PC-3 (cell line): Measurements from ENCODE around the gene CXXC5. TPM values are rescaled to one million over a fixed set of nuclear protein-coding genes. Genes with fewer than 3 reads are reported as not detected.

Source experiments
- ATAC-seq: fragments of 200-7000 bp; cut with Tn5 transposase; 2 replicates; pipeline ENCODE4 v1.9.1; 2020; ENCODE audit warnings: mild to moderate bottlenecking, moderate library complexity
- BruUV-seq: library from RNA; stranded (reverse); fragments of 400-500 nt; replicated peaks from 2 replicates; lab custom pipeline; 2021; lab: Mats Ljungman, UMichigan
- CTCF ChIA-PET: fragments of 300-600 bp; sonication (Branson Sonifier 250); formaldehyde crosslinking; loops from one replicate; lab custom pipeline; 2022; ENCODE audit warnings: antibody characterized with exemption; lab: Charles Lee
- POLR2A ChIA-PET: fragments of 300-600 bp; sonication (Branson Sonifier 250); formaldehyde crosslinking; loops from one replicate; lab custom pipeline; 2022; ENCODE audit warnings: antibody characterized with exemption; ENCODE audit not compliant: unreplicated experiment; lab: Charles Lee
- DNase-seq: peaks from one replicate; pipeline ENCODE4 v3.0.0-alpha.2; 2015
- H2AFZ ChIP-seq: fragments of 300-600 bp; sonication (generic); 2 replicates; pipeline ENCODE4 v1.6.0; 2016; ENCODE audit warnings: antibody characterized with exemption, low read length
- H3F3A ChIP-seq: fragments of 300-600 bp; sonication (generic); one replicate; pipeline ENCODE4 v1.6.0; 2017; ENCODE audit warnings: antibody characterized with exemption, low read length, control low read depth, mild to moderate bottlenecking; ENCODE audit not compliant: unreplicated experiment
- H3K27ac ChIP-seq: fragments of 300-600 bp; sonication (generic); 2 replicates; pipeline ENCODE4 v1.5.1; 2016; ENCODE audit warnings: mild to moderate bottlenecking, low read length
- H3K27me3 ChIP-seq: fragments of 300-600 bp; sonication (generic); 2 replicates; pipeline ENCODE4 v1.6.1; 2016; ENCODE audit warnings: low read length, mixed read lengths
- H3K36me3 ChIP-seq: fragments of 300-600 bp; sonication (generic); 2 replicates; pipeline ENCODE4 v1.6.1; 2016; ENCODE audit warnings: low read depth, mixed run types, low read length, mixed read lengths
- H3K4me1 ChIP-seq: fragments of 300-600 bp; sonication (generic); 2 replicates; pipeline ENCODE4 v1.5.1; 2016; ENCODE audit warnings: low read length; ENCODE audit not compliant: insufficient read depth
- H3K4me2 ChIP-seq: fragments of 300-600 bp; sonication (generic); 2 replicates; pipeline ENCODE4 v1.6.0; 2016; ENCODE audit warnings: low read length
- H3K4me3 ChIP-seq: fragments of 300-600 bp; sonication (generic); 2 replicates; pipeline ENCODE4 v1.5.1; 2016; ENCODE audit warnings: mild to moderate bottlenecking, low read length, mixed read lengths
- H3K79me2 ChIP-seq: fragments of 300-600 bp; sonication (generic); 2 replicates; pipeline ENCODE4 v1.6.1; 2017; ENCODE audit warnings: low read length, mixed read lengths
- H3K9ac ChIP-seq: fragments of 300-600 bp; sonication (generic); 2 replicates; pipeline ENCODE4 v1.6.0; 2016; ENCODE audit warnings: mild to moderate bottlenecking, low read length
- H3K9me2 ChIP-seq: fragments of 300-600 bp; sonication (generic); replicated peaks from 2 replicates; pipeline ENCODE4 v1.6.1; 2016; ENCODE audit warnings: mixed run types, low read length, mixed read lengths
- H3K9me3 ChIP-seq: fragments of 300-600 bp; sonication (generic); 2 replicates; pipeline ENCODE4 v1.6.1; 2016; ENCODE audit warnings: low read length, mixed read lengths
- H4K20me1 ChIP-seq: fragments of 300-600 bp; sonication (generic); 2 replicates; pipeline ENCODE4 v1.6.1; 2016; ENCODE audit warnings: low read length, mixed read lengths
- CTCF ChIP-seq: fragments of 300-600 bp; sonication (generic); conservative IDR thresholded peaks from 2 replicates; pipeline ENCODE4 v1.5.1; 2017; ENCODE audit warnings: antibody characterized with exemption, low read depth, mild to moderate bottlenecking, low read length
- EZH2 ChIP-seq: fragments of 300-600 bp; sonication (generic); IDR thresholded peaks from one replicate; pipeline ENCODE4 v1.6.1; 2017; ENCODE audit warnings: antibody characterized with exemption, mild to moderate bottlenecking, low read length; ENCODE audit not compliant: unreplicated experiment
- EZH2phosphoT487 ChIP-seq: fragments of 300-600 bp; sonication (generic); IDR thresholded peaks from 2 replicates; pipeline ENCODE4 v1.6.1; 2018; ENCODE audit warnings: mild to moderate bottlenecking, antibody characterized with exemption, low read length, borderline replicate concordance
- intact Hi-C: fragments of 100-400 bp; cut with micrococcal nuclease; formaldehyde crosslinking; loops from 2 replicates; pipeline ENCODE4 v1.9.0; 2023
- total RNA-seq: library from RNA; depleted of rRNA; stranded (reverse); fragments of >200 nt; gene quantifications from 2 replicates; pipeline ENCODE4 v1.2.3, GENCODE V29; 2014

Gene CXXC5
- total RNA-seq, 1 experiment from 2014 or later = 31.1 TPM

DNA sequence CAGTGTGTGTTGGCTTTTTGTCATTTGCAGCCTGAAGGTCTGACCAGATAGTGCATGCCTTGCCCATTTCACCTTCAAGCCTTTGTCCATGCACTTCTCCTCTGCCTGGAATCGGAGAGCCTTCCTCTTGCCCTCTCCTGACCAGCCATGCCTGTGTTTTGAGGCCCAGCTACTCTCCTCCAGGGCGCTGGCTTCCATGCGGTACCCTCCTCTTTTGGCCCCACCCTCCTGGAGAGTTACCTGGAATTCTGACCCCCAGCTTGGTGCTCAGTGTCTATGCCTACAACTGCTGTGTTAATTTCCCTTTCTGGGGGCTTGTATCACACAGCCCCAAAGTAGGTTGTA is 52.5 kb downstream of the CXXC5 start:
- BruUV-seq = no TSS peak
- TF ChIP-seq EZH2phosphoT487 = no peak
- TF ChIP-seq CTCF = no peak
- TF ChIP-seq EZH2 = no peak
- no peaks in the 10 kb centered on the region for H3K79me2 ChIP-seq
- CTCF ChIA-PET = no interaction called here
- ATAC-seq (no peak), DNase-seq (no peak)
- no peaks in the 10 kb centered on the region for H4K20me1 ChIP-seq
- no peak overlapping the region for H3K27ac ChIP-seq
- H3K36me3 ChIP-seq = no peaks in the 10 kb centered on the region
- no peak overlapping the region for H2AFZ ChIP-seq
- H3K9me2 ChIP-seq = no peaks in the 10 kb centered on the region
- POLR2A ChIA-PET = no interaction called here
- H3F3A ChIP-seq = no peaks in the 10 kb centered on the region
- no peaks in the 10 kb centered on the region for H3K27me3 ChIP-seq
- H3K4me1 ChIP-seq = peaks cover 13% of the 10 kb centered on the region
- H3K4me2 ChIP-seq = no peak overlapping the region
- no peaks in the 10 kb centered on the region for H3K9me3 ChIP-seq
- no peak overlapping the region for H3K4me3 ChIP-seq
- H3K9ac ChIP-seq = no peak overlapping the region
- intact Hi-C loops = no loop called here

DNA sequence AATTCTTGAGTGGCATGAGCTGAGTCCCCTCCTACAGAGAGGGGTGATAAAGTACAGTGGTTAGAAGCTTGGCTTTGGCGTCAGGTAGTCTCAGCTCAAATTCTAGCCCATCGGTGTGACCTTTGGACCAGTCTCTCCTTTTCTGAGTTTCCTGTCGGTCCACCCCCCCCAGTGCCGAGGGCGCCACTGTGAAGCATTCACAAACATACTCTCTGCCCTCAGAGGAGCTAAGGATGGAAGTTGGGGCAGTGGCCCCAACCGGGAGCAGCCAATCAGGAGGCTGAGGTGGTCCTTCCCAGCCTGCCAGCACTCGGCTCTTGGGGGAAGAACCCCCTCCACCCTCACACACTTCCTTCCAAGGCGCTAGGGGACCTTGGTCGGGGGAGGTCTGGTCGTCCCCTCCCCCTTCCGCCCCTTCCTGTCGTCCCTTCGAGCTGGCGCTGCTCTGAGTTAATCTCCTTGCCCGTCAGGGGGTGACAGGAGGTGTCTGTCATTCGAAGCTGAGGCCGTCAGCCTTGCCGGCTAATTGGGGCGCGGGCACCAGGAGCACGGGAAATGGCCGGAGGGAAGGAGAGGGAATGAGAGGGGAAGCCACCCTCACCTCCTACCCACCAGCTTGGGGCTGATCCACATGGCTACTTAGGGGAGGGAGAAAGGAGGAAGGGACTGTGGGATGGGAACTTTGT is 53.0 kb downstream of the CXXC5 start:
- BruUV-seq = no TSS peak

More for the DNA sequence above, 53.0 kb downstream of the CXXC5 start:
- Histone ChIP-seq H3F3A (no peaks in the 10 kb centered on the region), H3K9me2 (no peaks in the 10 kb centered on the region), H3K27me3 (no peaks in the 10 kb centered on the region), H3K4me3 (no peak overlapping the region), H4K20me1 (no peaks in the 10 kb centered on the region), H3K36me3 (no peaks in the 10 kb centered on the region), H3K9ac (no peak overlapping the region), H3K4me1 (peaks cover 13% of the 10 kb centered on the region), H3K4me2 (no peak overlapping the region), H3K79me2 (no peaks in the 10 kb centered on the region), H3K27ac (no peak overlapping the region), H3K9me3 (no peaks in the 10 kb centered on the region), H2AFZ (no peak overlapping the region)
- TF ChIP-seq CTCF (no peak), EZH2 (no peak), EZH2phosphoT487 (no peak)
- ChIA-PET POLR2A (no interaction called here), CTCF (no interaction called here)
- ATAC-seq (no peak), DNase-seq (no peak)
- intact Hi-C loops = no loop called here
